K562 (cell line): ENCODE data around the gene GPX5. TPM values are rescaled to one million over a fixed set of nuclear protein-coding genes. Genes with fewer than 3 reads are reported as not detected.

Experiments
- ATAC-seq: fragments of 200-7000 bp; cut with Tn5 transposase; 3 replicates; pipeline ENCODE4 v1.9.1; 2020; ENCODE audit warnings: moderate library complexity
- BruUV-seq: library from RNA; stranded (reverse); fragments of 400-500 nt; replicated peaks from 2 replicates; lab custom pipeline; 2021; lab: Mats Ljungman, UMichigan
- CTCF ChIA-PET: fragments of 300-600 bp; formaldehyde crosslinking; extraction: SDS; loops from one replicate; lab custom pipeline; 2021; ENCODE audit warnings: low intra/inter-chr PET ratio; lab: Yijun Ruan, JAX
- POLR2A ChIA-PET: fragments of 300-600, 350-650 bp; sonication (Branson Sonifier 250); formaldehyde crosslinking; extraction: SDS; loops from one replicate; lab custom pipeline; 2021; ENCODE audit warnings: antibody characterized with exemption, inconsistent platforms; lab: Yijun Ruan, JAX
- DNase-seq, 4 experiments: peaks; one replicate each; pipeline versions ENCODE4 v3.0.0 to v3.0.0-alpha.2; 2011 to 2018; ENCODE audit warnings: low spot score in 3 of 4, mixed read lengths in 3 of 4; ENCODE audit errors: extremely low read depth in 1 of 4
- FAIRE-seq: peaks from 2 replicates; lab custom pipeline; 2011; peaks lifted over from hg19 to GRCh38; lab: Jason Lieb, UNC
- H2AFZ ChIP-seq: 2 replicates; pipeline ENCODE4 v1.6.0; 2011; ENCODE audit warnings: low read depth, low read length, control low read depth, inconsistent platforms
- H3K27ac ChIP-seq: fragments of 200-600 bp; 3 replicates; pipeline ENCODE4 v1.8.0; 2011; ENCODE audit warnings: low read depth, mild to moderate bottlenecking, control low read depth, inconsistent platforms, low read length, moderate library complexity, mixed read lengths; ENCODE audit errors: extremely low read depth
- H3K27me3 ChIP-seq, 2 experiments: fragments of 300-600 bp in 1 of 2; 2 replicates in 1 of 2; 3 replicates in 1 of 2; pipeline versions ENCODE4 v1.6.0 to v1.8.0; 2011; ENCODE audit warnings: inconsistent platforms in 2 of 2, low read length in 2 of 2, mild to moderate bottlenecking in 1 of 2, mixed read lengths in 1 of 2, moderate library complexity in 1 of 2; ENCODE audit not compliant: control insufficient read depth in 2 of 2, insufficient read depth in 2 of 2
- H3K36me3 ChIP-seq: fragments of 300-600 bp; 3 replicates; pipeline ENCODE4 v1.8.0; 2011; ENCODE audit warnings: mild to moderate bottlenecking, low read length, inconsistent platforms; ENCODE audit not compliant: control insufficient read depth, insufficient read depth
- H3K4me1 ChIP-seq, 2 experiments: fragments of 200-600 bp in 1 of 2; replicated peaks in 1 of 2; 2 replicates in 1 of 2; 3 replicates in 1 of 2; pipeline versions ENCODE4 v1.5.1 to v1.8.0; 2011; ENCODE audit warnings: inconsistent platforms in 2 of 2, low read length in 2 of 2, mild to moderate bottlenecking in 1 of 2, mixed read lengths in 1 of 2, moderate library complexity in 1 of 2; ENCODE audit not compliant: control insufficient read depth in 2 of 2, insufficient read depth in 2 of 2
- H3K4me2 ChIP-seq: 2 replicates; pipeline ENCODE4 v1.6.1; 2011; ENCODE audit warnings: low read length, control low read depth, inconsistent platforms, mixed read lengths; ENCODE audit not compliant: insufficient read depth
- H3K4me3 ChIP-seq: fragments of 200-600 bp; sonication (generic), shearing (Covaris generic); 2 replicates; pipeline ENCODE4 v1.5.1; 2016; ENCODE audit warnings: control low read depth, inconsistent platforms
- H3K79me2 ChIP-seq: fragments of 200-600 bp; 3 replicates; pipeline ENCODE4 v1.8.0; 2011; ENCODE audit warnings: low read length, inconsistent platforms; ENCODE audit not compliant: control insufficient read depth, insufficient read depth
- H3K9ac ChIP-seq, 2 experiments: 2 replicates each; pipeline versions ENCODE4 v1.6.0 to v1.6.1; 2011; ENCODE audit warnings: low read depth in 2 of 2, low read length in 2 of 2, control low read depth in 1 of 2, inconsistent platforms in 1 of 2, mild to moderate bottlenecking in 1 of 2, mixed read lengths in 1 of 2; ENCODE audit not compliant: insufficient read depth in 1 of 2
- H3K9me1 ChIP-seq: one replicate; pipeline ENCODE4 v1.6.0; 2011; ENCODE audit warnings: inconsistent platforms, mild to moderate bottlenecking, low read length, moderate library complexity; ENCODE audit not compliant: control insufficient read depth, insufficient read depth
- H3K9me3 ChIP-seq: replicated peaks from 2 replicates; pipeline ENCODE4 v1.5.1; 2011; ENCODE audit warnings: low read depth, low read length, inconsistent platforms; ENCODE audit not compliant: control insufficient read depth, insufficient read depth
- H4K20me1 ChIP-seq: replicated peaks from 2 replicates; pipeline ENCODE4 v1.6.1; 2011; ENCODE audit warnings: low read length, inconsistent platforms, mixed read lengths; ENCODE audit not compliant: control insufficient read depth, insufficient read depth
- CREB1 ChIP-seq, 2 experiments: sonication (generic) in 1 of 2; formaldehyde crosslinking in 1 of 2; IDR thresholded peaks; 2 replicates each; pipeline versions ENCODE4 v1.6.1 to v1.8.0; 2012 to 2022; ENCODE audit warnings: inconsistent platforms in 1 of 2, mild to moderate bottlenecking in 1 of 2, missing genetic modification reagents in 1 of 2, moderate library complexity in 1 of 2
- IFI16 ChIP-seq: fragments of 250-450 bp; sonication (Bioruptor Pico); IDR thresholded peaks from 2 replicates; pipeline ENCODE4 v2.1.2; 2022; ENCODE audit warnings: mild to moderate bottlenecking, inconsistent platforms
- MEIS2 ChIP-seq: fragments of 450-650 bp; IDR thresholded peaks from 2 replicates; pipeline ENCODE4 v1.6.1; 2014; ENCODE audit warnings: mild to moderate bottlenecking; ENCODE audit not compliant: partially characterized antibody
- NFIC ChIP-seq: fragments of 450-650 bp; IDR thresholded peaks from 2 replicates; pipeline ENCODE4 v1.6.1; 2017; ENCODE audit warnings: mild to moderate bottlenecking, inconsistent platforms
- PBX2 ChIP-seq, 2 experiments: IDR thresholded peaks in 1 of 2; conservative IDR thresholded peaks in 1 of 2; 2 replicates each; pipeline ENCODE4 v1.6.1; 2016; ENCODE audit warnings: low read depth in 2 of 2, mild to moderate bottlenecking in 1 of 2, missing compliant biosample characterization in 1 of 2, missing genetic modification characterization in 1 of 2, moderate library complexity in 1 of 2
- PKNOX1 ChIP-seq: fragments of 450-650 bp; IDR thresholded peaks from 2 replicates; pipeline ENCODE4 v1.6.1; 2016
- ZNF75A ChIP-seq: fragments of 450-650 bp; formaldehyde crosslinking; IDR thresholded peaks from 2 replicates; pipeline ENCODE4 v1.4.0; 2020; ENCODE audit warnings: mild to moderate bottlenecking
- ZNF830 ChIP-seq: fragments of 250-450 bp; sonication (Bioruptor Pico); IDR thresholded peaks from 2 replicates; pipeline ENCODE4 v1.5.0; 2021; ENCODE audit warnings: mild to moderate bottlenecking
- WGBS: fragments of 100-300 bp; shearing (Covaris generic); methylation state at CpG from one replicate; pipeline ENCODE4 v1.1.6; 2016; ENCODE audit warnings: low coverage, mixed read lengths; ENCODE audit not compliant: insufficient coverage; ENCODE audit errors: missing lambda C conversion rate; 5-methylcytosine and 5-hydroxymethylcytosine counted together
- in situ Hi-C: fragments of 300-500 bp; cut with MboI; formaldehyde crosslinking; loops from 4 replicates; pipeline ENCODE4 v1.15.0; 2018; ENCODE audit warnings: inconsistent platforms, mixed read lengths
- intact Hi-C: fragments of 100-400 bp; cut with micrococcal nuclease; formaldehyde crosslinking; loops from 2 replicates; pipeline ENCODE4 v1.14.2; 2022
- polyA plus RNA-seq, 8 experiments: library from polyadenylated mRNA; depleted of rRNA in 4 of 8; stranded (reverse) in 5 of 8; unstranded in 3 of 8; fragments of >200 nt; fragmentation: Nextera tagmentation in 2 of 8; fragmentation: Illumina TruSeq in 1 of 8; extraction: Ambion mirVana in 2 of 8; extraction: Trizol in 1 of 8; gene quantifications; 2 replicates each; pipeline versions ENCODE4 v1.2.1 to v1.2.3, GENCODE V29; 2011 to 2014; ENCODE audit warnings: inconsistent platforms in 1 of 8, missing spikeins in 1 of 8
- total RNA-seq, 7 experiments: library from RNA; depleted of rRNA in 6 of 7; stranded (reverse); fragments of >200 nt in 6 of 7; fragmentation: Illumina TruSeq in 2 of 7; extraction: Trizol in 2 of 7; gene quantifications; 2 replicates each; pipeline versions ENCODE4 v1.2.1 to v1.2.3, GENCODE V29; 2011 to 2021; ENCODE audit warnings: low replicate concordance in 1 of 7

The GPX5 gene
- total and polyA plus RNA-seq, 9 of the 15 experiments (the other 6 are each of a cell fraction or from before 2014, with no cell fraction given) = 0.07 to 0.18 (median 0.15) TPM; not detected in 6

GRCh38 chr6:28534306-28534705 is 8.6 kb downstream of the GPX5 start (continued):
- TF ChIP-seq CREB1 (IDR thresholded peaks at IDR 0.05) (no peak), CREB1 (CRISPR knock-in tag; IDR thresholded peaks at IDR 0.05) (no peak), ZNF75A (CRISPR knock-in tag) (no peak)

GRCh38 chr6:28534875-28535274 is 9.2 kb downstream of the GPX5 start:
- DNase-seq = no peak
- POLR2A ChIA-PET = interaction anchor here (0.5 kb wide), 1 partner anchor 199 kb away, joined by 3 read pairs; the partner anchor contains the start of gene ZSCAN31

More at GRCh38 chr6:28534875-28535274, 9.2 kb downstream of the GPX5 start:
- CTCF ChIA-PET = no interaction called here
- Histone ChIP-seq H3K79me2 (no peaks in the 10 kb centered on the region), H4K20me1 (no peaks in the 10 kb centered on the region), H3K9me1 (no peaks in the 10 kb centered on the region), H3K27me3 (no peaks in the 10 kb centered on the region), H3K4me3 (no peak overlapping the region), H3K4me1 (peaks cover 4 to 14% of the 10 kb centered on the region in 2 experiments; a peak in 4 of 5 replicates), H3K9me3 (no peaks in the 10 kb centered on the region), H3K9ac (no peak overlapping the region), H3K4me2 (no peak overlapping the region), H2AFZ (no peak overlapping the region), H3K27ac (no peak overlapping the region), H3K36me3 (no peaks in the 10 kb centered on the region)
- TF ChIP-seq NFIC (no peak), PKNOX1 (peak; percentile 75), ZNF830 (CRISPR knock-in tag) (no peak), IFI16 (CRISPR knock-in tag) (no peak), MEIS2 (peak; percentile 92), PBX2 (CRISPR knock-in tag; IDR thresholded peaks at IDR 0.05; ENCODE audit: low read depth) (no peak), PBX2 (tag; conservative IDR thresholded peaks at IDR 0.05; ENCODE audit: low read depth) (peak; percentile 73)
- FAIRE-seq (no peak), ATAC-seq (no peak)
- whole genome bisulfite sequencing = 9% methylated on average over 2 of the region's 2 CpGs
- in situ Hi-C loops = loop anchor here (5.0 kb wide), 1 partner anchor 147 kb away; no protein-coding TSS in a partner anchor
- intact Hi-C loops = no loop called here
- BruUV-seq = no TSS peak
